HepG2 (cell line): ENCODE data around the gene ARSB.

Experiments
- CTCF ChIP-seq: sonication (generic); formaldehyde crosslinking; IDR thresholded peaks from 2 replicates; pipeline ENCODE4 v1.5.0; 2020; ENCODE audit warnings: mild to moderate bottlenecking, missing genetic modification reagents, moderate library complexity
- DMTF1 ChIP-seq: sonication (generic); formaldehyde crosslinking; IDR thresholded peaks from 2 replicates; pipeline ENCODE4 v1.4.0; 2020; ENCODE audit warnings: mild to moderate bottlenecking, missing genetic modification reagents
- ESRRA ChIP-seq: sonication (generic); formaldehyde crosslinking; IDR thresholded peaks from 2 replicates; pipeline ENCODE4 v1.5.1; 2020; ENCODE audit warnings: mild to moderate bottlenecking, low read depth, missing genetic modification reagents
- KDM1A ChIP-seq: IDR thresholded peaks from 2 replicates; pipeline ENCODE4 v1.6.1; 2016; ENCODE audit warnings: missing compliant biosample characterization
- NFYB ChIP-seq: sonication (generic); formaldehyde crosslinking; IDR thresholded peaks from 2 replicates; pipeline ENCODE4 v1.4.0; 2020; ENCODE audit warnings: missing genetic modification reagents
- POLR2A ChIP-seq, 2 experiments: IDR thresholded peaks; 2 replicates each; pipeline ENCODE4 v1.6.1; 2011; ENCODE audit warnings: low read depth in 2 of 2, low read length in 2 of 2, mild to moderate bottlenecking in 1 of 2, moderate library complexity in 1 of 2; ENCODE audit not compliant: insufficient read depth in 1 of 2
- TCF12 ChIP-seq, 2 experiments: fragments of 450-650 bp in 1 of 2; sonication (generic) in 1 of 2; formaldehyde crosslinking in 1 of 2; IDR thresholded peaks; 2 replicates each; pipeline versions ENCODE4 v1.6.1 to v1.8.0; 2017 to 2022; ENCODE audit warnings: antibody characterized with exemption in 1 of 2, mild to moderate bottlenecking in 1 of 2, missing genetic modification reagents in 1 of 2, moderate library complexity in 1 of 2
- ZNF3 ChIP-seq: IDR thresholded peaks from 2 replicates; pipeline ENCODE4 v1.7.0; 2017; ENCODE audit warnings: inconsistent platforms
- ZNF660 ChIP-seq: sonication (generic); formaldehyde crosslinking; IDR thresholded peaks from 2 replicates; pipeline ENCODE4 v1.5.1; 2020; ENCODE audit warnings: mild to moderate bottlenecking, low read depth, missing genetic modification reagents, borderline replicate concordance

- TF ChIP-seq ZNF660 (CRISPR knock-in tag) (no peak), TCF12 (IDR thresholded peaks at IDR 0.05) (no peak), TCF12 (CRISPR knock-in tag; IDR thresholded peaks at IDR 0.05) (no peak), CTCF (no peak), ZNF3 (CRISPR knock-in tag) (no peak), ESRRA (CRISPR knock-in tag) (no peak), POLR2A (IDR thresholded peaks at IDR 0.05; ENCODE audit: insufficient read depth in 1 of 2, low read depth in 2 of 2, low read length in 2 of 2) (no peak), NFYB (CRISPR knock-in tag) (no peak), DMTF1 (no peak), KDM1A (CRISPR knock-in tag) (no peak)
These were observed 238.1 kb downstream of the ARSB start for GRCh38 chr5:78747055-78747454.
